MM.1S (cell line): ENCODE measurements around the gene HIPK2.

Source experiments
- DNase-seq: peaks from one replicate; pipeline ENCODE4 v3.0.0-alpha.2; 2015
- H2AFZ ChIP-seq: fragments of 300-600 bp; sonication (generic); 2 replicates; pipeline ENCODE4 v1.6.0; 2016; ENCODE audit warnings: antibody characterized with exemption, low read length
- H3F3A ChIP-seq: fragments of 300-600 bp; sonication (generic); 2 replicates; pipeline ENCODE4 v1.6.1; 2016; ENCODE audit warnings: mild to moderate bottlenecking, antibody characterized with exemption, low read length, moderate library complexity, mixed read lengths; ENCODE audit not compliant: insufficient read depth
- H3K27ac ChIP-seq: fragments of 300-600 bp; sonication (generic); 2 replicates; pipeline ENCODE4 v1.5.1; 2016; ENCODE audit warnings: mild to moderate bottlenecking, low read length
- H3K27me3 ChIP-seq: fragments of 300-600 bp; sonication (generic); replicated peaks from 2 replicates; pipeline ENCODE4 v1.6.0; 2016; ENCODE audit warnings: low read length; ENCODE audit not compliant: insufficient read depth
- H3K36me3 ChIP-seq: fragments of 300-600 bp; sonication (generic); replicated peaks from 2 replicates; pipeline ENCODE4 v1.6.1; 2016; ENCODE audit warnings: mild to moderate bottlenecking, low read length, mixed read lengths; ENCODE audit not compliant: insufficient read depth
- H3K4me1 ChIP-seq: fragments of 300-600 bp; sonication (generic); 2 replicates; pipeline ENCODE4 v1.6.1; 2016; ENCODE audit warnings: low read length, mixed read lengths
- H3K4me2 ChIP-seq: fragments of 300-600 bp; sonication (generic); 2 replicates; pipeline ENCODE4 v1.6.0; 2016; ENCODE audit warnings: low read depth, low read length
- H3K4me3 ChIP-seq: fragments of 300-600 bp; sonication (generic); 2 replicates; pipeline ENCODE4 v1.5.1; 2016; ENCODE audit warnings: low read length, mixed read lengths
- H3K79me2 ChIP-seq: fragments of 300-600 bp; sonication (generic); 2 replicates; pipeline ENCODE4 v1.6.1; 2016; ENCODE audit warnings: mixed run types, low read length, mixed read lengths
- H3K9ac ChIP-seq: fragments of 300-600 bp; sonication (generic); 2 replicates; pipeline ENCODE4 v1.6.1; 2016; ENCODE audit warnings: low read length, mixed read lengths
- H3K9me2 ChIP-seq: fragments of 300-600 bp; sonication (generic); replicated peaks from 2 replicates; pipeline ENCODE4 v1.6.1; 2016; ENCODE audit warnings: mild to moderate bottlenecking, low read length, mixed read lengths; ENCODE audit not compliant: insufficient read depth
- H3K9me3 ChIP-seq: fragments of 300-600 bp; sonication (generic); replicated peaks from 2 replicates; pipeline ENCODE4 v1.6.1; 2016; ENCODE audit warnings: mild to moderate bottlenecking, low read length, mixed read lengths; ENCODE audit not compliant: insufficient read depth
- H4K20me1 ChIP-seq: fragments of 300-600 bp; sonication (generic); 2 replicates; pipeline ENCODE4 v1.6.1; 2016; ENCODE audit warnings: mild to moderate bottlenecking, low read length, moderate library complexity, mixed read lengths; ENCODE audit not compliant: insufficient read depth
- CTCF ChIP-seq: fragments of 300-600 bp; sonication (generic); IDR thresholded peaks from 2 replicates; pipeline ENCODE4 v1.5.1; 2016; ENCODE audit warnings: antibody characterized with exemption, low read length, mixed read lengths
- EZH2 ChIP-seq: fragments of 300-600 bp; sonication (generic); optimal IDR thresholded peaks from 2 replicates; pipeline ENCODE3; 2017; ENCODE audit warnings: low read depth, mild to moderate bottlenecking, antibody characterized with exemption, low read length, mixed read lengths
- EZH2phosphoT487 ChIP-seq: fragments of 300-600 bp; sonication (generic); IDR thresholded peaks from 2 replicates; pipeline ENCODE4 v1.6.1; 2018; ENCODE audit warnings: antibody characterized with exemption, low read length

The HIPK2 gene

GRCh38 chr7:139799586-139799985, 21.8 kb upstream of the HIPK2 start:
- H3K9ac ChIP-seq, result no peak overlapping the region
- H2AFZ ChIP-seq, result 0 out of 2 replicates have a peak overlapping the region, but pooled peaks have one; percentile 50
- H3F3A ChIP-seq, result peaks cover 18% of the 10 kb centered on the region
- H3K9me3 ChIP-seq, result no peaks in the 10 kb centered on the region
- H3K36me3 ChIP-seq, result no peaks in the 10 kb centered on the region
- H3K27me3 ChIP-seq, result no peaks in the 10 kb centered on the region
- TF ChIP-seq EZH2 (no peak), CTCF (no peak), EZH2phosphoT487 (no peak)
- H4K20me1 ChIP-seq, result no peaks in the 10 kb centered on the region
- H3K4me2 ChIP-seq, result peak overlapping the region; percentile 78; the same call in 1 of the 2 replicates
- H3K4me1 ChIP-seq, result peaks cover 27% of the 10 kb centered on the region
- H3K9me2 ChIP-seq, result no peaks in the 10 kb centered on the region
- no peaks in the 10 kb centered on the region for H3K79me2 ChIP-seq
- no peak overlapping the region for H3K4me3 ChIP-seq
- H3K27ac ChIP-seq, result peak overlapping the region; percentile 94; the same call in 1 of the 2 replicates
- DNase-seq, result no peak

- Histone ChIP-seq H2AFZ (peak overlapping the region; percentile 50), H3K9ac (peak overlapping the region; percentile 73), H3K79me2 (no peaks in the 10 kb centered on the region), H3K4me2 (peak overlapping the region; percentile 78), H3K9me3 (no peaks in the 10 kb centered on the region), H3F3A (peaks cover 18% of the 10 kb centered on the region), H3K4me3 (peak overlapping the region; percentile 42), H3K27ac (peak overlapping the region; percentile 94), H3K27me3 (no peaks in the 10 kb centered on the region), H4K20me1 (no peaks in the 10 kb centered on the region), H3K4me1 (peaks cover 27% of the 10 kb centered on the region), H3K9me2 (no peaks in the 10 kb centered on the region), H3K36me3 (no peaks in the 10 kb centered on the region)
- TF ChIP-seq EZH2, result no peak
- TF ChIP-seq EZH2phosphoT487, result no peak
- TF ChIP-seq CTCF, result no peak
- peak; percentile 41 for DNase-seq
Observed at GRCh38 chr7:139798892-139799291, 21.1 kb upstream of the HIPK2 start.

DNA sequence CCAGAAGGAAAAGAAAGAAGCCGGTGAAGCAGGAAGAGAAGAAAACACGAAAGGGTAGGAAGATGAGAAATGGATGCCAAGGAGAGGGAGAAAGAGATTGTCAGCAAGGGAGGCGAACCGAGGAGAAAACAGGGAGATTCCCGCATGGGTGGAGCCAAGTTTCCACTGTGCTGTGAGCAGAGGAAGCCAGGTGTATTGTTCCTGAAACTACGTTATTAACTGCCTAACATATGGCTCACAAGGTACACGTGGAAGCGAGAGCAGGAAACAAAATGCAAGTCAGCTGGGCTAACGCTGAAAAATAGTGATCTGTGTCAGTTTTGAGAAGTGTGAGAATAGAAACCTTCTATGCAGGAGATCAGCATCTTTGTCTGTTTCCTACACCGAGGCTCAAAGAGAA, 20.4 kb upstream of the HIPK2 start:
- Histone ChIP-seq H3K27ac (peak overlapping the region; percentile 94), H4K20me1 (no peaks in the 10 kb centered on the region), H2AFZ (peak overlapping the region; percentile 50), H3K4me1 (peaks cover 27% of the 10 kb centered on the region), H3K4me3 (peak overlapping the region; percentile 42), H3K9me3 (no peaks in the 10 kb centered on the region), H3K36me3 (no peaks in the 10 kb centered on the region), H3K27me3 (no peaks in the 10 kb centered on the region), H3K9ac (peak overlapping the region; percentile 73), H3K9me2 (no peaks in the 10 kb centered on the region), H3K4me2 (peak overlapping the region; percentile 78), H3F3A (peaks cover 18% of the 10 kb centered on the region), H3K79me2 (no peaks in the 10 kb centered on the region)
- TF ChIP-seq CTCF (no peak), EZH2phosphoT487 (no peak), EZH2 (no peak)
- DNase-seq, result peak; percentile 97
